ACHN (cell line): ENCODE results near the gene ZBTB7C.

Source experiments
- DNase-seq: peaks from one replicate; pipeline ENCODE4 v3.0.0-alpha.2; 2015
- in situ Hi-C: cut with HindIII; loops from 2 replicates; pipeline ENCODE4 v1.10.0; 2017; ENCODE audit warnings: low sequenced_read_pairs, low pct_ligation_motif_present, low pct_unique_long_range_greater_than_20kb

ZBTB7C gene

DNA sequence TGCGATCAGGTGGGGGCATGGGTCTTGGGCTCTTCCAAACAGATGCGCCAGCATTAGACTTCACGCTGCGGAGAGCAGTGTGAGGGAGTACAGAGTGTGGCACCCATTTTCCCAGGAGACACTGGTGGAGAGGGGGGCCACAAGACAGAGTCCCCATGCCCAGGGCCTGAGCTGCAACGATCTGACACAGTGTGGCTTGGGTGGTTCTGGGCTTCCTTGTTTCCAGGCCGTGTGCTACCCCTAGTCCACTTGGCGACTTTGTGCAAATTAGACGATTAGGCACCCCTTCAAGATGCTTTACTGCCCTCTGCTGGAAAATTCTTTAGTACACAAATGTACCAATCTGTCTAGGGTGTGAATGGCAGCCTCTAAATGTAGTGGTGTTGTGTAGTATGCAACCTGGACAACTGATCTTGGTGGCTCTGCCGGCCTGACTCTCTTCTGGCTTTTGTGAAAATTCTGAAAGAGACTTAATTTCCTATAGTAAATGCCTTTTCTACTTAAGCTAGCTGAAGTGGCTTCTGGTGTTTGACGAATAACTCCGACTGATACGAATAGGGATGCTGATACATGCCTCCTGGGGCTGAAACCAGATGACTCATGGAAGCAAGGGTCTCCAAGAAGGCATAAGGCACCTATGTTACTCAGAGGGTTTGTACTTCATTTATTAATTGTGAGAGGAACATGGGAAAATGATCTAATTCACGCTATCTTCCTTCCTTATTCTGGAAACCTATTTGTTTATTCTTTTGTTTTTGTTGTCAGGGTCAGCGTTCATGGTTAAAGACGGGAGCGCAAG is 386.5 kb downstream of the ZBTB7C start:
- in situ Hi-C loops: no loop called here
- DNase-seq: peak; percentile 76

DNA sequence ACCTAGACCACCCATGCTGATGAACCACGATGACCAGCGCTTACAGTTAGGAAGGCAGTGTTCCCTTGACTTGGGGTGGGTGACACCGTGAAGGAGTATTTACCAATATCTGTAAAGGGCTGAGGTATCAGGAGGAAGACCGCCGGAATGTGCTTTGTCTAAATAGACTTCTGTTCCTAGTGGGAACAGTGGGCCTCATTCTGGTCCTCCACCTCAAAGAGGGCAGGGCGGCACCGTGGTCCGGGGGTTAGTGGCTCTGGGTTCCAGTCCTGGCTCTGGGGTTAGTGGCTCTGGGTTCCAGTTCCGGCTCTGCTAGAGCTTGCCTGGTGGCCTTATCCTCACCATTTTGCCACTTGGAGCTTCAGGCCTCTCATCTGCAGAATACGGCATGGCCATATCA is 387.2 kb downstream of the ZBTB7C start:
- no peak for DNase-seq
- in situ Hi-C loops: no loop called here

DNA sequence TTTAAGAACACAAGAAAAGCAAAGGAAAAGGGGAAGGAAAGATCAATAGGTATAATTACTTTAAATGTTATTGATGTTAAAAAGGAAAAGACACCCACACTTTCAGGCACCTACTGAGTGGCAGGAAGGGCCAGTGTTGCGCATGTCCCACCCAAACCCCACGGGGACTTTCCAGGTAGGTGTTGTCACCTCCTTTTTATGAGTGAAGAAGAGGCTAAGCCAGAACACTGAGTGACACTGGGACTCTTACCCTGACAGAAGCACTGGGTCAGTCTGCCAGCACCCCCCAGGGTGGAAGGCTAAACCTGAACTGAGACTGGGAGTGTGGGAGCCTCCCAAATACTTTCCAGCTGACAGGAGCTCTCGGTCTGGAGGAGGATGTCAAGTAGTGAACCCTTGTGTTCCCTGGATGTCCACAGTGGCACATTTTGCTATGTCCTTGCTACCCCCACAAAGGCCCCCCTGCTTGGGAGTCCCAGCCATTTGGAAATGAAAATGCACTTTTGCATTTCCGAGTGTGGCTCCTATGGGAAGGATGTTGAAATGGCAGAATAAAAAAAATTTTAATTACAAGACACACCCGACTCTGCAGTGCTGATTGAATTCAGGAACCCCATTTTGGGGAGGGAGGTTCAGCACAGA is 387.8 kb downstream of the ZBTB7C start:
- in situ Hi-C loops: no loop called here

DNA sequence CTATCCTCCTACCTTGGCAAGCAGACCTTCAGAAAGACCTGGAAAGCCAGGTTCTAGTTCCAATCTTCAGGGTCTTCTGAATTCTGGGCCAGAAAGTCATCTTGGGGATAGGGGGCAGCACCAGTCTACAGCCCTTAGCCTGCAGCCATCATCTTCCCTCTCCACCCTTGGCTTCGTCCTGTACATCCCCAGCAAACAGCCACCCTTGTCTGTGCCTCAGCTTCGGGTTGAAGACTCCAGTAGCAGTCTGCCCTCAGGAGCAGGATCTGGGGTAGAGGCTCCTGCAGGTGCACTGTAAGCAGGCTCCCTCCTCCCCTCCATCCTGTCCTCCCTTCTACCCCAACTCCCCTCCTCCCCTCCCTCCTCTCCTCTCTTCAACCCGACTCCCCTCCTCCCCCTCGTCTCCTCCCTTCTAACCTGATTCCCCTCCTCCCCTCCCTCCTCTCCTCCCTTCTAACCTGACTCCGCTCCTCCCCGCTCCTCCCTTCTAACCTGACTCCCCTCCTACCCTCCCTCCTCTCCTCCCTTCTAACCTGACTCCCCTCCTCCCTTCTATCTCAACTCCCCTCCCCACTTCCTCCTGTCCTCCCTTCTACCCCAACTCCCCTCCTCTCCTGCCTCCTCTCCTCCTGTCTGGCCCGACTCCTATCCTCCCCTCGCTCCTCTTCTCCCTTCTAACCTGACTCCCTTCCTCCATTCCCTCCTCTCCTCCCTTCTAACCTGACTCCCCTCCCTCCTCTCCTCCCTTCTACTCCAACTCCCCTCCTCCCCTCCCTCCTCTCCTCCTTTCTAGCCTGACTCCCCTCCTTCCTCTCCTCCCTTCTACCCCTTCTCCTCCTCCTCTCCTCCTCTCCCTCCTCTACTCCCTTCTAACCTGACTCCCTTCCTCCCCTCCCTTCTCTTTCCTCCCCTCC is 388.6 kb downstream of the ZBTB7C start:
- no peak for DNase-seq
- in situ Hi-C loops: no loop called here

More for the DNA sequence above, 387.8 kb downstream of the ZBTB7C start:
- no peak for DNase-seq

DNA sequence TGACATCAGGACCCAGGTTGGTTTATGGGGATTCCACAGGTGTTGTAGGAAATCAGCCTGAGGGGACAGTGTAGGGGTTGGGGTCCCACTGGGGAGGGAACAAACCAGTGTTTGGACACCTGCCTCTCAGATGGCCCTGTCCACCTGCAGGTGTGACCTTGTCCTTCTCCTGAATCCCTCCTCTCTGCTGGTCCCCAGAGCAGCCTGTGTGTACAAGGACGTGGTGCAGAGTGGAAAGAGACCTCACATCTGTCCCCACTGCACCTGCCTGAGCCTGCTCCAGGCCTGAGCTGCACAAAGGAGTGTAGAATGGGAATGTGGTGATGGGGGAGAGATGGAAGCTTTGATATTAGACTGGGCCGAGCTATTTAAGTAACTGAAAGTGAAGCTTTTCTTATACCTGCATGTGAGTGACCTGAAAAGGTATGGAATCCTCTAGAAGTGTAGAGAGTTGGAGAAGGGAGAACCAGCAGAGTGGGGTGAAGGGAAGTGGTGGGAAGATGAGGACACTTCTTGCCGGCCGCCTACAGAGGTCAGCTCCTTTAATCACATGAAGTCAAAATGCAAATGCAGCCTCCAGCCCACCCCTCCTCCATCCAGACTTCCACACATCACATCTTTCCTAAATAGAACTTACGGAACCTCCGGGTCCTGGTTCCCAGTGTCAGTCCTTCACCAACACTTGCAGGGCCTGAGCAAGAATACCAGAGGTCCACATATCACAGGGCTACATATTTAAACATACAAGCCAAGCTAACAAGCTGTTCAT is 389.4 kb downstream of the ZBTB7C start:
- in situ Hi-C loops: no loop called here
- no peak for DNase-seq

DNA sequence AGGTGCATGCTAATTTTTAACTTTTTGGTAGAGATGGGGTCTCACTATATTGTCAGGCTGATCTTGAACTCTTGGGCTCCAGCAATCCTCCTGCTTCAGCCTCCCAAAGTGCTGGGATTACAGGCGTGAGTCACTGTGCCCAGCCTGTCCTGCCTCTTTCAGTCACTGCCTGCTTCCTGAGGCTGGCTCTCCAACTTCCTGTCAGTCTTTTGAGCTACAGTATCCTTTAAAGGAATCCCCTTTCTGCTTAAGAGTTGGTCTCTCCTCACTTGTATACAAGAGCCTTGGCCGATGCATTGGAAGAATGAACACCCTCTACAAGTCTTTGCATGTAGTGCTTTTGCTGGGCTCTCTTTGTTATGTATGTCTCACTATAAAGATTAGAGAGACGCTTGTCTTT is 390.3 kb downstream of the ZBTB7C start:
- in situ Hi-C loops: no loop called here
- no peak for DNase-seq

DNA sequence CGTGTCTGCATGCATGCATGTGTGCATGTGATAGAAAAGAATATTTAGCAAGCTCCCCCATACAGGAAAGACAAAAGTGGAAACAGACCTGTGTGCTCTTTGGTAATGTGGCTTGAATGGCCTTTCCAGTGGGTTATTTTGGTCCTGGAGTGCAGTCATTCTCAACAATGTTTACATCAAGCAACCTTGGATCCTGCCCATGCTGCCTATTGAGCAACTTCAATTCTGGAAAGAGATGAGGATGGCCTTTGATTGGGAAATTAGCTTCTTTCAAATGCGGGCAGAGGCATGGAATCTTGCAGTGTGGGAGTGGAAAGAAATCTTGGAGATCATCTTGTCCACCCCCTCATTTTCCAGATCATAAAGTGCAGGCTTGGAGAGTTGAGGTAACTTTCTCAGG is 391.5 kb downstream of the ZBTB7C start:
- in situ Hi-C loops: no loop called here
- DNase-seq: no peak

DNA sequence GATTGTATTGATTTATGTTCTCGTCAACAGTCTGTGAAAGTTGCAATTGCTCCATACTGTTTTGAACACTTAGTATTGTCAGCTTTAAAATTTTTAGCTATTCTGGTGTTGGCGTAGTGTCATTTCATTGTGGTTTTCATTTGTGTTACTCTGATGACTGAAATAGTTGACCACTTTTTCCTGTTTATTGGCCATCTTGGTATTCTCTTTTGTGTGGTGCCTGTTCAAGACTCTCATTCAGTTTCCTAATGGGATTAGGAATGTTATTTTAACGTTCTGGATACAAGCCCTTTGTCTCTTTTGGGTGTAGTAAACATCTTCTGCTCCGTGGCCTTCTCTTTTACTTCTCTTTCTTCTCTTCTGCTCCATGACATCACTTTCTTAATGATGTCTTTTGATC is 396.0 kb downstream of the ZBTB7C start:
- no peak for DNase-seq
- in situ Hi-C loops: no loop called here

DNA sequence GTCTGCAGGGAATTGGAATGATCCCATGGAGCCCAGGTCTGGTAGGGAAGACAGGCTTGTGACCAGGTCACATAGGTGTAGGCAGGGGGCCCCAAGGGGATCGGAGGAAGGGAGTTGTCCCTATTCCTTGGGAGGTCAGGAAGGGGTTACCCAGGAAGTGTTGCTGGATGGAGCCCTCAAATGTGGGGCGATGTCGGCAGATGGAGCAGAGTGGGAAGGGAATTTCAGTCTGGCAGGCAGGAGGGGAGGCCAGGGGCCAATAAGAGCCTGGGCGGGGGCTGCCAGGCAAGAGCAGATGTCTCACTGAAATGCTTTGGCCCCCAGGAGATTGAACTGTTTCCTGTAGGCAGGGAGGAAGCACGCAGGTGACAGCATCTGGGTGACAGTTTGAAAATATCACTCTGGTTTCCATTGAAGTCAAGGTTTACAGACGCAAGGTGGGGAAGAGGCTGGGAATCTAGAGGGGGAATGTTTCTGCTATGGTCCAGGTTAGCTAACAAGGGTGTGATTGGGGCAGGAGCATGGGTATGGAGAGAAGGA is 397.2 kb downstream of the ZBTB7C start:
- in situ Hi-C loops: no loop called here
- no peak for DNase-seq

DNA sequence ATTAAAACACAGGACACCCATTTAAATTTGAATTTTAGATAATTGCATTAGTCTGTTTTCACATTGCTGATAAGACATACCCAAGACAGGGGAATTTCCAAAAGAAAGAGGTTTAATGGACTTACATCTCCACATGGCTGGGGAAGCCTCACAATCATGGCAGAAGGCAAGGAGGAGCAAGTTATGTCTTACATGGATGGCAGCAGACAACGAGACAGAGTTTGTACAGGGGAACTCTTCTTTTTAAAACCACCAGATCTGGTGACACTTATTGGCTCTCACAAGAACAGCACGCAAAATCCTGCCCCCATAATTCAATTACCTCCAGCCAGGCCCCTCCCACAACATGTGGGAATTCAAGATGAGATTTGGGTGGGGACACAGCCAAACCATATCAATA is 398.9 kb downstream of the ZBTB7C start:
- in situ Hi-C loops: no loop called here
- DNase-seq: no peak

DNA sequence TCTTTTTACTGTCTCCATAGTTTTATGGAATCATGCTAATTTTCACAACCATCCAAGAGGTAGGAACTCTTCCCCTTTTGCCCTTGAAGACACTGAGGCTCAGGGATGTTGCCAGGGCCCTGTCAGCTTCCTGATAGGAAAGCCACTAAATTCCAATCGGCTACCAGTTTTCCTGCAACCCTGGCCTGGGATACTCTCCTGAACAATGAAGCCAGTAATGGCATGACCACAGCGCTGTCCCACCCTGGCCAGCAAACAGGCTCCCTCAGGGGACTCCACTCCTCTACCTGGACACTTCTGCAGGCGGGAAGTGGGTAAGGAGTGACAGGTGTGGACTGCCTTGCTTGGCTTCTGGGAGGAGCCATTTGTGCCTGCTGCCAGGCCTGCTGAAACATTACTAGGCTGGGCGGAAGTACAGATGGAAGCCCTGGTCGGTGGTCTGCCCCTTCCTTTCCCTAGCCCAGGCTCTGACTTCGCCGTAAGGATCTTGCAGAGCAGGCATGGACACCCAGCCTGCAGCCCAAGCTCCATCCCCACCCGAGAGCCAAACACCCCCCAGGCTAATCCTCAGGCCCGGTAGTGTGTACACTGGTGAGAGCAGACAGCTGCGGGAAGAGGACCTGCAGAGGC is 400.0 kb downstream of the ZBTB7C start:
- DNase-seq: no peak
- in situ Hi-C loops: no loop called here

DNA sequence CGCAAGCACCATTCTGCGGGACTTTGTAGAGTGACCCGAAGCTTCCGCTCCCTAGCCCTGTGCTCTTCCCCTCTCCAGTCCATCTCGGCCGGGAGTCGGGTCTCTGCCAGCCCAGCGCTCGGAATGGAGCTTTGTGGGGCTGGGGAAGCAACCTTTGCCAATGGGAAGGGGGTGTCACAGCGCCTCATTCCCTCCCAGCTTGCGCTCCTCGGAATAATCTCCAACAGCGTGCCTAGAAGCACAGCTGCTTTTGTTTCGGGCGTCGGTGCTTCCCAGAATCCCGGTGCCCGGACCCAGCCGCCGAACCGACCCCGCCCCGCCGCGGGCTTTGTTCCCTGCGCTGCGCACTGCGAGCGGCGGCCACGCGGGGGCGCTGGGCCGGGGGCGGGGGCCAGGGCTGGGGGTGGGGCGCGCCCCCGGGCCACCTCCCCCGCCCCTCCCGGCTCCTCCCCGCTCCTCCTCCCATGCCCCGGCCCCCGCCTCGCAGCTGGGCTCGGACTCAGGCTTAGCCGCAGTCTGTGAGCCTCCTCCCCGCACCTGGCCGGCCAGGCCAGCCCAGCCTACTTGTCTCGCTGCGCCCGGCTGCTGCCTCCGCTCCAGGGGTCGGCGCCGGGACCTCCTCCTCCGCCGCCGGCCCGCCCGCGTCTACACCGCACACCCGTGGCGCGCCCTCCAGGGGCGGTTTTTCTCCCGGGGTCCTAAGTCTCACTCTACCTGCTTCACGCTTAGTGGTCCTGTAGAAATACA is 401.1 kb downstream of the ZBTB7C start:
- DNase-seq: peak; percentile 63
- in situ Hi-C loops: no loop called here

DNA sequence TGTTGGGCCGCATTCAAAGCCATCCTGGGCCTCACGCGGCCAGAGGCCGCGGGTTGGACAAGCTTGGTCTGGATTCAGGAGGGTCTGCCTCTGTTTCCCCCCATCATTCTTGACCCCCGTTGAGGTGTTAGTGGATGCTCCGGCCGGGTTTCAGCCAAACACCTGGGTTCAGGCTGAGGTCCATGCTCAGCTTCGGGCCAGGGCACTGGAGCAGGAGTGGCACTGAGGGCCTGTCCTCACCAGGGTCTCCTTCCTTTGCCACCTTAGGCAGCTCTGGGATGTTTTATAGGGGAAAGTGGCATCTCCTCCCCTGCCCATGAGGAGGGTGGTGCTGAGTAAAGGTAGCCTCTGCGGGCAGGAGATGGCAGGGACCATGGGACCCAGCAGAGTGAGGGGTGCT is 401.8 kb downstream of the ZBTB7C start:
- no peak for DNase-seq
- in situ Hi-C loops: no loop called here

DNA sequence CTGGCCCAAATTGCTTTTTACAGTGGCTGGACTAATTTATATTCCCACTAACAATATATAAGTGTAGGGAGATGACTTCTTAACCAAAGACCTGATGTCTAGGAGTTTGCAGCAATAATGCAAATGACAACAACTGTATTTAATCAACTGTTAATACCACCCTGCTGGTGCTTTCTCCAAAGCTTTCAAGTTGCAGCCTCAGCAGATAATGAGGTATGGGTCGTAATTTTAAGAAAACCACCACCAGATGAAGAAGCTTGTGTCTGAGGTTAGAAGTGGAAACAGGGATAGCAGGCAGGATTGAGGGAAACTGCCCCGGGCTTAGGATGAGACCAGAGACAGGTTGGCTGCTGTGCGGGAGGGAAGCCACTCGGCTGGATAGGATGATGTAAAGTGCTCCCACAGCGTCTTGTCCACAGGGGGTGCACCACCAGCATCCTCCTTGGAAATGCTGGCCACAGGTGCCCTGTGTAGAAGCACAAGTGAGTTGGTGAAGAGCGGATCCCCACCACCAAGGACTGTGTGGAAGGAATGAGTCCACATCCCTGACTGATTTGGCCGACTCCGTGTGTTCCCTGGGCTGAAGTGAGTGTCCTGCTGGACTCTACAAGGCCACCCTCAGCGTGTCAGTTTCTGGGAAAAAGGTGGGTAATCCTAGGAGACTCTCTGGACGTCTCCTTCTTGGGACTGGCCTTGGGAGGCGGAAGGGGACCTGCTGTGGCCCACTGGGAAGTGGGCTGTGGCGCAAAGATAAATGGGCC is 402.6 kb downstream of the ZBTB7C start:
- in situ Hi-C loops: no loop called here

DNA sequence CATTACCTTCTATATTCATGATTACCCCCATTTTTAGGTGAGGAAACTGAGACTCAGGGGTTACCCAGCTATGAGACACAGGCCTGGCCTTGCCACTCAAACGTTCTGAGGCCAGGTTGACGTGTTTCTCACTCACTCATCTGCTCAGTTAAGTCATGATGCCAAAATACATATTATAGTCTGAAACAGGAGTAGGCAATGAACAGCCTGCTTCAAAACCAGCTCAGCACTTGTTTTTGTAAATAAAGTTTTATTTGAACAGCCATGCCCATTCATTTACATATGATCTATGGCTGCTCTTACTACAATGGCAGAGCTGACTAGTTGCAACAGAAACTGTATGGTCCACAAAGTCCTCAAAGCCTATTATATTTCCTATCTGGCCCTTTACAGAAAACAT is 404.6 kb downstream of the ZBTB7C start:
- in situ Hi-C loops: no loop called here
- no peak for DNase-seq

More for the DNA sequence above, 402.6 kb downstream of the ZBTB7C start:
- no peak for DNase-seq

DNA sequence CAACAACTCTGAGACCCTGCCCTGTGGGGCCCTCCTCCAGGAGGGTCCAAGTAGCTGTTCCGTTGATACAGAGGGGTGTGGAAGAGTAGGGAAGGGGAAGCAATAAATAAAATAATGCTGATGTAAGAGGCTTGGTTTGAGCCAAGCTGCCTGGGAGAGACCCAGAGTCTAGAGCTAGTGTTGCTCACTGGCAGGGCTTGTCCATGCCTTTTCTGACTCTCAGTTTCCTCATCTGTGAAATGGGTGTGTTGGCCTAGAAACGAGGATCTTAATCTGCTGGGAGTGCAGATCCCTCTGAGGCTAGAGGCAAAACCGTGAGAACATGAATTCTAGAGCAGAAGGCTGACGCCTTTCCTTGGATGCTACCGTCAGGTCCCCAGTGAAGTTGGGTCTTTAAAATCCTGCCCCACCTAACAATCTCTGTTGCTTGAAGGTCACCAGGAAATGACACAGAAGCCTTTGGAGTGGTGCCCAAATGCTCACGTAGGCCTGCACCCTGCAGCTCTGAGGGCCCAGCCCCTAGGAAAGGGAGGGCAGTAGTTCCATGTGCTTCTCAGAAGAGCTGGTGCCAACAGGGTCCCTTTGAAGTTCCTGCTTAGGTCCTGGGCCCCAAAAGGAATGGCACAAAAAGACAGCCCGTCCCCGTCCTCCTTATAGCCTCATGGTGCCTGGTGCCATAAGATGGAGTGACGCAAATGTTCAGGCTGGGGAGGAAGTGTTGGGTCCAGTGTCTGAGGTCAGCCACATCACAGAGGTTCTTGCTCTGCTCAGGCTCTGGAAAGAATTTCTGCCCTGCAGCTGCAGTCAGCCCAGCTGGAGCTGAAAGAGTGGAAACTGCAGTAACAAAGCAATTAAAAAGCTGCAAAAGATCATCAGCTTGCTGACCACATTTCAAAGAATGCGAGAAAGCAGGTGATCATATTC is 405.5 kb downstream of the ZBTB7C start:
- DNase-seq: peak; percentile 41
- in situ Hi-C loops: no loop called here
